H1 (cell line): ENCODE results near the gene GLDC. TPM values are rescaled to one million over a fixed set of nuclear protein-coding genes. Genes with fewer than 3 reads are reported as not detected.

Experiments used
- EZH2 ChIP-seq: fragments of 200-600 bp; sonication (generic); IDR thresholded peaks from 2 replicates; pipeline ENCODE4 v1.7.1; 2012; ENCODE audit warnings: low read depth, mild to moderate bottlenecking, moderate library complexity, low read length, inconsistent platforms; ENCODE audit not compliant: severe bottlenecking
- POLR2AphosphoS5 ChIP-seq: IDR thresholded peaks from 2 replicates; pipeline ENCODE4 v1.6.1; 2011; ENCODE audit warnings: low read depth, low read length
- TAF7 ChIP-seq: optimal IDR thresholded peaks from 2 replicates; pipeline ENCODE3; 2011; ENCODE audit warnings: low read depth, mild to moderate bottlenecking, inconsistent platforms, low read length, moderate library complexity, borderline replicate concordance
- polyA plus RNA-seq, 7 experiments: library from polyadenylated mRNA; depleted of rRNA in 3 of 7; stranded (reverse) in 5 of 7; unstranded in 2 of 7; fragments of >200 nt in 5 of 7; fragments of 200-250 nt in 2 of 7; gene quantifications; 1 replicate in 5 of 7; 2 replicates in 1 of 7; 4 replicates in 1 of 7; pipeline versions ENCODE4 v1.2.1 to v1.2.3, GENCODE V29; 2011 to 2013; ENCODE audit warnings: missing spikeins in 2 of 7, mixed read lengths in 2 of 7
- total RNA-seq: library from RNA; stranded (reverse); fragmentation: NEBNext Ultra II Directional; extraction: Animal tissue kit (Norgen Biotek cat#: 25700); gene quantifications from 2 replicates; pipeline ENCODE4 v1.2.1, GENCODE V29; 2021
- TF ChIP-seq, protein P1 (sequence below), 3 experiments: IDR thresholded peaks; 1 replicate in 2 of 3; 2 replicates in 1 of 3; pipeline versions ENCODE4 v1.5.1 to v1.6.1; 2011; ENCODE audit warnings: low read length in 3 of 3, mild to moderate bottlenecking in 3 of 3, inconsistent platforms in 2 of 3, low read depth in 1 of 3, moderate library complexity in 1 of 3; ENCODE audit not compliant: insufficient read depth in 1 of 3; ENCODE audit errors: control extremely low read depth in 1 of 3

Gene GLDC
- total and polyA plus RNA-seq, 2 of the 8 experiments (the other 6 are each of a cell fraction or from before 2014, with no cell fraction given), result 48.8 to 101 TPM

DNA sequence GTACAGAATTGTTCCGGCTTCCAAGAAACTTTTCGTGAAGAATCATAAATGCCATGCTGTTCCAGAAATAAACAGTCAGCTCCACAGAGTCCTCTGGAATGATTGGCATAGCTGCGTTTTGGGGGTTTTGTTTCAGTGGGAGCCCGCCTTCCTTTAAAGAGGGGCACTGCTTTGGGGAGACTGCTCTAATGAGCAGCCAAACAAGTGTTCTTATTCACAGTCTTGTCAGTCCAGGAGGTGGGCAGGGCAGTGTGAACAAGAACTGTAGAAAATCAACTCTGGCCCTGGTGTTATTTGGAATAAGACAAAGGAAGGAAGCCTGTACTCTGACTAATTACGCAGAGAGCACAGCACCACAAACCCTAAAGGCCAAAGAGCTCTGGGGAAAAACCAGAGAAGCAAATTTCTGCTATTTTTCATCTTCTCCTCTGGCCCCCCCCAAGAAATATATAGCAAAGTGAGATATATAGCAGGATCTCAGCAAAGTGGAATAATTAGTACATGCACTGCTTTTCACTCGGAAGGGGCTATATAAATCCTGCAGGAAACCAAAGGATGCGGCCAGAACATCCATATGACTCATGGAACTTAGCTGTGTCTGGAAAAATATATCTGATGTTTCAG, 92.9 kb downstream of the GLDC start (continued):
- TF ChIP-seq, protein P1, sequence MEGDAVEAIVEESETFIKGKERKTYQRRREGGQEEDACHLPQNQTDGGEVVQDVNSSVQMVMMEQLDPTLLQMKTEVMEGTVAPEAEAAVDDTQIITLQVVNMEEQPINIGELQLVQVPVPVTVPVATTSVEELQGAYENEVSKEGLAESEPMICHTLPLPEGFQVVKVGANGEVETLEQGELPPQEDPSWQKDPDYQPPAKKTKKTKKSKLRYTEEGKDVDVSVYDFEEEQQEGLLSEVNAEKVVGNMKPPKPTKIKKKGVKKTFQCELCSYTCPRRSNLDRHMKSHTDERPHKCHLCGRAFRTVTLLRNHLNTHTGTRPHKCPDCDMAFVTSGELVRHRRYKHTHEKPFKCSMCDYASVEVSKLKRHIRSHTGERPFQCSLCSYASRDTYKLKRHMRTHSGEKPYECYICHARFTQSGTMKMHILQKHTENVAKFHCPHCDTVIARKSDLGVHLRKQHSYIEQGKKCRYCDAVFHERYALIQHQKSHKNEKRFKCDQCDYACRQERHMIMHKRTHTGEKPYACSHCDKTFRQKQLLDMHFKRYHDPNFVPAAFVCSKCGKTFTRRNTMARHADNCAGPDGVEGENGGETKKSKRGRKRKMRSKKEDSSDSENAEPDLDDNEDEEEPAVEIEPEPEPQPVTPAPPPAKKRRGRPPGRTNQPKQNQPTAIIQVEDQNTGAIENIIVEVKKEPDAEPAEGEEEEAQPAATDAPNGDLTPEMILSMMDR (IDR thresholded peaks at IDR 0.05; ENCODE audit: control extremely low read depth in 1 of 3, insufficient read depth in 1 of 3, low read depth in 1 of 3, low read length in 3 of 3), result no peak
- TF ChIP-seq TAF7 (no peak), EZH2 (no peak), POLR2AphosphoS5 (no peak)
